Gastroesophageal sphincter (tissue), 3 donors: ENCODE results near the gene NANOS2.

Experiments used
- CTCF ChIP-seq, 4 experiments: fragments of 200-600 bp in 2 of 4; fragments of 450-650 bp in 2 of 4; sonication (generic) in 1 of 4; IDR thresholded peaks; one replicate each; pipeline ENCODE4 v1.5.1; 2017 to 2019; ENCODE audit warnings: antibody characterized with exemption in 4 of 4, mild to moderate bottlenecking in 2 of 4, moderate library complexity in 2 of 4
- EP300 ChIP-seq: sonication (generic); formaldehyde crosslinking; IDR thresholded peaks from one replicate; pipeline ENCODE4 v1.6.1; 2017; ENCODE audit warnings: antibody characterized with exemption, mild to moderate bottlenecking
- POLR2A ChIP-seq, 2 donors: fragments of 450-650 bp; IDR thresholded peaks; one replicate each; pipeline ENCODE4 v1.6.1; 2017; ENCODE audit warnings: antibody characterized with exemption in 2 of 2, mild to moderate bottlenecking in 2 of 2, moderate library complexity in 1 of 2
- POLR2AphosphoS5 ChIP-seq: sonication (generic); formaldehyde crosslinking; IDR thresholded peaks from one replicate; pipeline ENCODE4 v1.6.1; 2017; ENCODE audit warnings: antibody characterized with exemption

- TF ChIP-seq POLR2AphosphoS5, result no peak
- TF ChIP-seq EP300, result no peak
- TF ChIP-seq CTCF (IDR thresholded peaks at IDR 0.05), result no peak
- TF ChIP-seq POLR2A (IDR thresholded peaks at IDR 0.05), result no peak
Observed at GRCh38 chr19:45876411-45877197, 38.0 kb downstream of the NANOS2 start.
